Epithelial cell of proximal tubule (primary cell): Measurements from ENCODE around the gene HMG20A. TPM values are rescaled to one million over a fixed set of nuclear protein-coding genes. Genes with fewer than 3 reads are reported as not detected.

ENCODE experiments used
- DNase-seq: peaks from one replicate; pipeline ENCODE4 v3.0.0-alpha.2; 2011; ENCODE audit warnings: low read depth
- H3K4me3 ChIP-seq: 2 replicates; pipeline ENCODE4 v1.5.1; 2011; ENCODE audit warnings: low read depth, mild to moderate bottlenecking, low read length
- total RNA-seq: library from RNA; depleted of rRNA; stranded (reverse); fragments of >200 nt; gene quantifications from 2 replicates; pipeline ENCODE4 v1.2.3, GENCODE V29; 2015
- TF ChIP-seq, protein P1 (sequence below): conservative IDR thresholded peaks from 2 replicates; pipeline ENCODE4 v1.5.1; 2012; ENCODE audit warnings: low read depth, mild to moderate bottlenecking, low read length

The HMG20A gene
- total RNA-seq, 1 donor from 2014 or later = 22.5 TPM

DNA sequence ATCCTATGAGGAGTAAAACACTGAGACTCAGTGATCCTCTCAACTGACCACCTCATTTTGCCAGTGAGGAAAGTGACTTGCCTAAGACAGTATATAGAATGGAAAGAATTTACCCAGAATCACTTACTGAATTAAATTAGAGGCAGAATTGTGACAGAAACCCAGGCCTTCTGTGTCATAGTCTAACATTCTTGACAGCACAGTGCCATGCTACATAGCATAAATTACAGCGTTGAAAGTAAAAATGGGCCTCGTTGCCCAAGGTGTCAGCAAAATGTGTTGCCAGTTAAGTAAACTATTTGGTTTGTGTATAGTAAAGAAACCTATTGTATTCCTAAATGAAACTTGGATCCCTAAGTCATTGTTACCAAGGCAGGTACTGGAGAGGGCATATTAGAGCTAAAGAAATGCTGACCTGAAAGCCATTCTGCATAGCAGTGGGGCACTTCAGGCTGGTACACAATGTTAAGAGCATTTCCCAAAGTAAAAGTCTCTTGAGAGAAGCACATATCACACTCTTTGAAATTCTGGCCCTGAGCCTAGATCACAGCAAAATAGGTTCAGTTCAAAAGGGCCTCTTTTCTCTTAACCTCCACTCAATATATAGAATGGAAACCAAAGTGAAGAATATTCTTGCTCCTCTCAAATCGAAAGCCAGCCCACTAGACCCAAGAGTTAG lies 53.8 kb downstream of the HMG20A start:
- TF ChIP-seq, protein P1, sequence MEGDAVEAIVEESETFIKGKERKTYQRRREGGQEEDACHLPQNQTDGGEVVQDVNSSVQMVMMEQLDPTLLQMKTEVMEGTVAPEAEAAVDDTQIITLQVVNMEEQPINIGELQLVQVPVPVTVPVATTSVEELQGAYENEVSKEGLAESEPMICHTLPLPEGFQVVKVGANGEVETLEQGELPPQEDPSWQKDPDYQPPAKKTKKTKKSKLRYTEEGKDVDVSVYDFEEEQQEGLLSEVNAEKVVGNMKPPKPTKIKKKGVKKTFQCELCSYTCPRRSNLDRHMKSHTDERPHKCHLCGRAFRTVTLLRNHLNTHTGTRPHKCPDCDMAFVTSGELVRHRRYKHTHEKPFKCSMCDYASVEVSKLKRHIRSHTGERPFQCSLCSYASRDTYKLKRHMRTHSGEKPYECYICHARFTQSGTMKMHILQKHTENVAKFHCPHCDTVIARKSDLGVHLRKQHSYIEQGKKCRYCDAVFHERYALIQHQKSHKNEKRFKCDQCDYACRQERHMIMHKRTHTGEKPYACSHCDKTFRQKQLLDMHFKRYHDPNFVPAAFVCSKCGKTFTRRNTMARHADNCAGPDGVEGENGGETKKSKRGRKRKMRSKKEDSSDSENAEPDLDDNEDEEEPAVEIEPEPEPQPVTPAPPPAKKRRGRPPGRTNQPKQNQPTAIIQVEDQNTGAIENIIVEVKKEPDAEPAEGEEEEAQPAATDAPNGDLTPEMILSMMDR = no peak
- DNase-seq = no peak

DNA sequence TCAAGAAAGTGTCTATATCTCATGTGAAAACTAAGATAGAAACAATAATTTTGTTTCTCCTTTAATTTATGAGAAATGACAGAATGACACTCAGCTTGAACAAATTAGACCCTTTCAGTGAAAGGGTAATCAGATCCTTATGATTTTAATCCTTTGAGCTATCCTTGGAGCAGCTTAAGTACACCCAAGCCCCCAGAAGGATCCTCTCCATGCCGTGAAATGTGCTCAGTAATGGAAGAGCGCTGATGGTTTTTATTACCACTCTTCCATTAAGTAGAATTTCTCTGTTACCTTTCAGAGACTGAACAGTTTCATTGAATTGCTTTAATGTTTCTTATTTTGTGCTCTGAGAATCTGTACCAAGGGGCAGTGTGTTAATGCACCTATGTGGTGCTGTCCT lies 54.3 kb downstream of the HMG20A start:
- DNase-seq = no peak
- H3K4me3 ChIP-seq = no peak overlapping the region
- TF ChIP-seq, protein P1 = no peak

More for the DNA sequence above, 53.8 kb downstream of the HMG20A start:
- no peak overlapping the region for H3K4me3 ChIP-seq

DNA sequence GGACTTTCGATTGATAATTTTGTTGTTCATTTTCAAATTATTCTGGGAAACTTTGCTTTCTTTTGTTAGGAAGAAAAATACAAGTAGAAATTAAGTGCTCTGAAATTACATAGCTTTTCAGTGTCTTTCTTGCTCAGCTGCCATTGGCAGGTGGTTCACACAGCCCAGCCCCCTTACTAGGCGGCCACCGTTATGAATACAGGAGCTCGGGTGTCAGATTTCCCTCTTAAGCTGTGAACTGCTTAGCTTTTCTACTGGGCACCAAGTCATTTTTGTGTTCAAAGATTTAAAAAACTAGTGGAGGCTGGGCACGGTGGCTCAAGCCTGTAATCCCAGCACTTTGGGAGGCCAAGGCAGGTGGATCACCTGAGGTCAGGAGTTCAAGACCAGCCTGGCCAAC lies 55.2 kb downstream of the HMG20A start:
- no peak for DNase-seq
- H3K4me3 ChIP-seq = no peak overlapping the region
- TF ChIP-seq, protein P1 = no peak

DNA sequence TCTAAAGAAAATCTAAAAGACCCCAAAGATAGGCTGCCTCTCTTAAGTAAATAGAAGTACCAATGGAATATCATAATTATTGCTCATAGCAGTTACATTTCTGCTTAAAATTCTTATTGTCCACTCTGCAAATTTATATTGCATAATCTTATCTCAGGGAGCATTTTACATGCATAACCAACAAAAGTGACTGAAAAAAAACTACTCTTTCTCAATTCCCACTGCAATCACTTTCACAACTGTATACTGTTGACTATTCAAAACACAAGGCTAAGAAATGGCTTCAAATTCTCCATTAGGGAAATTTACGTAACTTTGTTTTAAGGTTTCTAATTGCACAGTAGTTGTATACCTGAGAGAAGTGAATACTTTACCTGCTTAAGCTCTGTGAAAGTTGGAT lies 56.3 kb downstream of the HMG20A start:
- TF ChIP-seq, protein P1 = no peak
- H3K4me3 ChIP-seq = no peak overlapping the region
- no peak for DNase-seq

DNA sequence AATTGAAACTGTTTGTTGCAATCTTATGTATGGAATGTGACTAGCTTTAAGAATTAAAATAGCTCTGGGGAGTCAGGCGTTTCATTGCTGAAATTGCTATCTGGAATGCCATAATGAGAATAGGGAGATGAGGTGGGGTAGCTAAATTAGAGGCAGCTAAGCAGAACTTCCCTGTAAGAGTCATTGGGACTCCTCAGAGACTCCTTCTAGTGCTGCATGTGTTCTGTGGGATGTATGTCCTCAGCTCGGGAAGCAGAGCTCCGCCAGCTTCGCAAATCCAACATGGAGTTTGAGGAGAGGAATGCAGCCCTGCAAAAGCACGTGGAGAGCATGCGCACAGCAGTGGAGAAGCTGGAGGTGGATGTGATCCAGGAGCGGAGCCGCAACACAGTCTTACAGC lies 57.4 kb downstream of the HMG20A start:
- TF ChIP-seq, protein P1 = no peak
- no peak overlapping the region for H3K4me3 ChIP-seq
- DNase-seq = no peak

DNA sequence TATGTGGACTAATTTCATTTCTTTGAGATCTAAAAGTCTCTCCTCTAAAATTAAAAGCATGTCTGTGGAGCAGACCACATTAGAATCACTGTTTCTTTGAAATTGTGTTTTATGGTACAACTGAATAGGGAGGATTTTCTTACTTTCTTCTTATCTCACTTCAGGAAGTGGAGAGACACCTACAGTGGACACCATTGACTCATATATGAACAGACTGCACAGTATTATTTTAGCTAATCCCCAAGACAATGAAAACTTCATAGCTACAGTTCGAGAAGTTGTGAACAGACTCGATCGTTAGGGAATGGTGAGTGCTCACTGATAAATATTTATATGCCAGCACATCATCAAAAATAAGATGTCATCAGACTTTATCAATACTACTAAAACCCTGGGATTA lies 58.3 kb downstream of the HMG20A start:
- H3K4me3 ChIP-seq = no peak overlapping the region
- no peak for DNase-seq
- TF ChIP-seq, protein P1 = no peak
